GM18520 (cell line): ENCODE results near the gene S100B.
"Not testable (repeated sequence)": the region's sequence is repeated elsewhere in the genome, so short reads cannot be mapped to it uniquely, and the experiment has no call there.

Source experiments
- ATAC-seq: cut with Tn5 transposase; IDR thresholded peaks from one replicate; pipeline ENCODE4 v1.9.1; 2021; ENCODE audit not compliant: unreplicated experiment

S100B gene

GRCh38 chr21:46604975-46605766 is at the start of gene S100B:
Gene S100B (minus strand): TSS chr21:46605082. CDS start chr21:46602415, 2,667 bp downstream.
- ATAC-seq = no peak

DNA sequence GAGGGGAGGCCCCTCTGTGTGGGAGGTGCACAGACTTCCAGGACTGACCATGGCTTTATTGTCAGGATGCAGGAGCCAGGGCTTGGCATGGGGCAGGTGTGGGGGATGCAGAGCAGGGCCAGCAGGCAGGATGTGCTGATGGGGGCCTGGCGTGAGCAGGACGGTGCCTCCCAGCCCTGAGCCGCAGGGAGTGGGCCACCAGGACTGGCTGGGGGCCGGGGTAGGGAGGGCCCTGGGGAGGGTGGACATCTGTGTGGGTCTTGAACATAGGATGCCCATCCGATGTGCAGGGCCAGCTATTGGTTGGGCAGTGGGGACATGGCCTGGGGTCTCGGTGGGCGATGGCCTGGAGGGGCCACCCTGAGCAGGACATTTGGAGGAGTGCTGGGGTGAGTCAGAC is 46.2 kb upstream of the S100B start:
- ATAC-seq = no peak

DNA sequence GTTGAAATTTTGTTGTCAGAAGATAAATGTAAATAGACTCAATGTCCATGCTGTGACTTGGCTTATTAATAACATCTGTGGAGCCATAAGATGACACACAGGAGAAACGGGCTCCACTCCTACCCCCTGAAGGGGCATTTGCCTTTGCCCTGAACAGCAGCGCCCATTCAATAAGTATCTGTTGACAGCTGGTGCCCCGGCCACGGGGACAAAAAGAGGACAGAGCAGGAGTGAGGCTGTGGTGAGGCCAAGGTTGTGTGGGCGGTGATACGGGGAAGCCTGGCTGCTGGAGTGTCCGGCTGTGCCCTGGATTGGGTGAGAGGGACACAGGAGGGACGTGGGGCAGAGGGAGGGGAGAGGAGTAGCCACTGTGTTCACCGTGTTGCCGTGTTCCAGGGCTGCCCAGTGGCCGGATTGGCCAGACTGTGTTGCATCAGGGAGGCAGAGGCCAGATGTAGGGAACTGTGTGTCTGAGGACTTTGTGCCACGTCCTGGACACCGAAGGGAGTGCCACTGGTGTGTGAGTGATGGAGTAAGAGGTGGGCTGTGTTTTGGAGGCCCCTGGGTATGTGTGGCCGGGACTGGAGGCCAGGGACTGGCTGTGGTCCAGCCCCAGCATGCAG is 45.7 kb upstream of the S100B start:
- no peak for ATAC-seq

- ATAC-seq = no peak
Observed at GRCh38 chr21:46649356-46649755, 44.5 kb upstream of the S100B start.

GRCh38 chr21:46648539-46648938 is 43.7 kb upstream of the S100B start:
- ATAC-seq = no peak

DNA sequence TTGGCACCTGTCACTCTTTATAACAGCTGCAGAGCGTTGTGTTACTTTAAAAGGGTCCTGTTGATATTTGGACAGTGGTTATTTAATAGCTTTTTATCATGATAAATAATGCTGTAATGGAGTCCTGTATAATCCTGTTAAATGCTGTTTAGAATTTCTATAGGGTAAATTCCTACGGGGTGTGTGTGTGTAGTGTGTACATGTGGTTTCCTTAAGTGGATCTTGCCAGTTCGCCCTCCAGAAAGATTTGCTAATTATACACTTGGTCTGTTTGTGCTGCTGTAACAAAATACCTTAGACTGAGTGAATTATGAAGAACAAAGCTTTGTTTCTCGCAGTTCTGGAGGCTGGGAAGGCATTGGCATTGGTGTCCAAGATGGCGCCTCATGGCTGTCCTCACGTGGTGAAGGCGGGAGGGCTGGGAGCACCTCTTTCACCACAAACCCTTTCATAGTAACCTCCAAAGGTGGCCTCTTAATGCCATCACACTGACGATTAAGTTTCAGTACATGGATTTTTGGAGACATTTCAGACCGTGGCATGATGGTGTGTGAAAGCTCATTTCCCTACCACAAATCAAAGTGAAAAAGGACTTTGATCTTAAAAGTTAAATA is 41.8 kb upstream of the S100B start:
- ATAC-seq = no peak

- no peak for ATAC-seq
Observed at GRCh38 chr21:46645840-46646239, 41.0 kb upstream of the S100B start.

- no peak for ATAC-seq
Observed at GRCh38 chr21:46643379-46644177, 38.7 kb upstream of the S100B start.

DNA sequence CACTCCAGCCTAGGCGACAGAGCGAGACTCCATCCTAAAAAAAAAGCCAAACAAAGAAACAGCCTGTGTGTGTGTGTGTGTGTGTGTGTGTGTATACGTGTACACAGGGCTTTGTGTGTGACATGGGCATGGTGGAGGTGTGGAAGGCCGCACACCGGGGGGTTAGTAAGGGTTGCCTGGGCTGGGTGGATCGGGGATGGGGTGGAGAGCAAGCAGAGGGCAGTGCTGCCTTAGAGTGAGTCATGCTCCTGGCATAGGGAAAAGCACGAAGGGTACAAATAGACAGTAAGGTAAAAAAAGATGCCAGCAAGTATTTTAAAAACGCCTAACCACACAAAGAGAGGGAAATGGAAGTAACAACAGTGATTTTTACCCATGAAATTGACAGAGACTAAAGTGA is 36.8 kb upstream of the S100B start:
- no peak for ATAC-seq

GRCh38 chr21:46639489-46640386 is 34.9 kb upstream of the S100B start:
- no peak for ATAC-seq

DNA sequence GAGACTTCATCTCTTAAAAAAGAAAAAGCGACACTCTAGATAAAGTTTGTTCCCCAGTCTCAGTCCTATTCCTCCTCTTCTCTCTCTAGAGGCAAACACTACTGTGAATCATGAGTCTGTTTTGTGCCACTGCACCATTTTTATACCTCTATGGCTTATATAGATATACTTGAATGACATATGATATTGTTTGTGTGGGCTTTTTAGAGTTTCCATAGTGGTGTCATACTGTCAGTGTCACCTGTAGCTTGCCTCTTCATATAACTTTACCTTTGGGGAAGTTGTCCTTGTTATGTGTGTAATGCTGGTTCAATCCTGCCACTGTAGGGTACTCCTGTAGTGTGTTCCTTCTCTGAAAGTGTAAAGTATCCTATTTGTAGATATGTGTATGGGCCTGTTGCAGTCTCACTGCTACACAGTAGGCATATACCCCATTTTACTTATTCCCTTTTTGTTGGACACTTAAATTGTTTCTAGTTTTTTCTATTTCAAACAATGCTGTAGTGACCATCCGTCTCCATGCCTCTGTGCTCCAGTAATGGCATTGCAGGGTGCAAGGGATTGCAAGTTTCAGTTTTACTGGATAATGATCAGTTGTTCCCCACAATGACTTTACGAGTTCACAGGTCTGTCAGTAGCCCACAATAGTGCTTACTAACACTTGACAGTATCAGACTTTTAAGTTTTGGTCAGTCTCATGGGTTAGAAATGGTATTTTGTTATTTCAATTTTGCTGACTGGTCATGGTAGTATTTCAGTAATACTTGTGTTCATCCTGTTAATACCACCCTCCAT is 33.3 kb upstream of the S100B start:
- ATAC-seq = no peak

- ATAC-seq = no peak
Observed at GRCh38 chr21:46636550-46637285, 31.8 kb upstream of the S100B start.

DNA sequence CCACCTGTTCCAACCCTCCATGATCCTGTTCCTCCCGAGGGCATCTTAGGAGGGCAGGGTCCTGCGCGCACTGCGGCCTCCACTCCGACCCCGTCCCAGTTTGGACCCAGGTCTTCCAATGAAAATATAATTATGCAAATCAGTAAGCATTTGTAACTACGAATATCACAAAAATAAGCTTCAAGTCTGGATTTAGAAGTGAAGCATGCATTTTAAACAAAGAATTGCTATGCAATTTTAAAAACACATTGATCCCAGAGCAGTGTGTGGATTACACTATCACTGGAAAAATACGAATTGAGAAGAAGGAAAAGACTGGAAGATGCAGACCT is 31.3 kb upstream of the S100B start:
- ATAC-seq = peak; percentile 0

GRCh38 chr21:46635324-46636180 is 30.7 kb upstream of the S100B start, which contains the start of gene PRMT2:
Gene PRMT2 (plus strand): TSS chr21:46635674. CDS start chr21:46636952, 1,278 bp downstream.
- peak; percentile 82 for ATAC-seq

DNA sequence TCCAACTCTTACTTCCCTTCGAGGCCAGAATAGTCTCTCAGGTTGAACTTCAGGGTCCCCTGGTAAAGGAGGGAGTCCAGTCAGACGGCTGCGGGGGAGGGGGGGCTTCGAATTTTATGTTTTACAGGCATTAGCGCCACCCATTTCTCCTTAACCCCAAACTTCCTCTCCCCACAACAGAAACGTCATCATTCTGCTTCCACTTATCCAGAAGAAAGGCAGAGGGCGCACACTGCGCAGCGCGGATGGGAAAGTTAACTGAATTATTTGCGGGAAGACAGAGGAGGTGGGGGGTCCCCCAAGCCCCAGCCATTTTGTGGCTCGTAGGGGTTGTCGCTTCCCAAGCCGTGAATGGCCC is 30.1 kb upstream of the S100B start:
- ATAC-seq = no peak

DNA sequence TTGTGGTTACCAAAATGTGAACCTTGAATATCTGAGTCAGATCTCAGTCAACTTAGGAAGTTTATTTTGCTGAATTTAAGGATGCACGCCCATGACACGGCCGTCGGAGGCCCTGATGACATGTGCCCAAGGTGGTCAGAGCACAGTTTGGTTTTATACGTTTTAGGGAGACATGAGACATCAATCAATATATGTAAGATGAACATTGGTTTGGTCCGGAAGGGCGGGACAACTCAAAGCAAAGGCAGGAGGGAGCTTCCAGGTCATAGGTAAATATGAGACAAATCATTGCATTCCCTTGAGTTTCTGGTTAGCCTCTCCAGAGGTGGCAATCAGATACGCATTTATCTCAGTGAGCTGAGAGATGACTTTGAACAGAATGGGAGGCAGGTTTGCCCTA is 29.5 kb upstream of the S100B start:
- no peak for ATAC-seq

DNA sequence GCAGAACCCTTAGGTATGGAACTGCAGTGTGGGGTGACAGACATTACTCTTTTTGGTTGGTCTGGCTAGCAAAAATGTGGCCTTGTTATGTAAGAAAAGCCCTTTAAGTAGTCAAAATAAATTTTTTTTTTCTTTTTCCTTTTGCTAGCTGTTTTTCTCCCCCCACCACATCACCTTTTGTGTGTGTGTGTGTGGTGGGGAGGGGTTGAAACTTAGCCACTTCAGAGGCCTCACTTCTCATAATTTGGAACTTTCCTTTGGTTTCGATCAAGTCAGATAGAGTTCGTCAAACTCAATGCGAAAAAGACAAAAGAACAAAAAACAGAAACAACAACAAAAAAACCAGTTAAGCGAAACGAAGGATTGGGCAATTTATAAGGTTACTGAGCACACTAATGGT is 28.7 kb upstream of the S100B start:
- ATAC-seq = no peak

DNA sequence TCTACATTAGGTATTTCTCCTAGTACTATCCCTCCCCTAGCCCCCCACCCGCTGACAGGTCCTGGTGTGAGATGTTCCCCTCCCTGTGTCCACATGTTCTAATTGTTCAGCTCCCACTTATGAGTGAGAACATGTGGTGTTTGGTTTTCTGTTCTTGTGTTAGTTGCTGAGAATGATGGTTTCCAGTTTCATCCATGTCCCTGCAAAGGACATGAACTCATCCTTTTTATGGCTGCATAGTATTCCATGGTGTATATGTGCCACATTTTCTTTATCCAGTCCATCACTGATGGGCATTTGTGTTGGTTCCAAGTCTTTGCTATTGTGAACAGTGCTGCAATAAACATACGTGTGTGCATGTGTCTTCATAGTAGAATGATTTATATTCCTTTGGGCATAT is 26.0 kb upstream of the S100B start:
- ATAC-seq = not testable (repeated sequence)
